ENCODE results near the gene FAM20B. TPM values are rescaled to one million over a fixed set of nuclear protein-coding genes. Genes with fewer than 3 reads are reported as not detected.

FAM20B gene
- total and polyA plus RNA-seq, 4 donors = 3.1 to 39.8 (median 13.6) TPM

- Histone ChIP-seq H3K4me1 (ENCODE audit: control insufficient read depth in 4 of 4, insufficient read depth in 4 of 4, low read length in 3 of 4) (peaks cover 0 to 13% (median 5%) of the 10 kb centered on the region in 4 donors), H3K4me3 (ENCODE audit: low read depth in 1 of 3, low read length in 3 of 3) (no peak overlapping the region), H3K27ac (ENCODE audit: low read depth in 1 of 2, low read length in 2 of 2) (no peak overlapping the region), H3K9me3 (ENCODE audit: control insufficient read depth in 4 of 4, low read length in 3 of 4) (no peaks in the 10 kb centered on the region), H3K9ac (ENCODE audit: low read depth in 1 of 2, low read length in 2 of 2) (no peak overlapping the region), H3K36me3 (ENCODE audit: control insufficient read depth in 4 of 4, insufficient read depth in 3 of 4, low read depth in 1 of 4, low read length in 3 of 4) (no peaks in the 10 kb centered on the region), H3K27me3 (ENCODE audit: control insufficient read depth in 4 of 4, insufficient read depth in 4 of 4, low read length in 3 of 4) (no peaks in the 10 kb centered on the region)
- DNase-seq (ENCODE audit: low spot score) = no peak
- 45% methylated on average over 6 of the region's 6 CpGs for WGBS
- TF ChIP-seq TAF1 (conservative IDR thresholded peaks at IDR 0.05) (no peak), ZBTB33 (IDR thresholded peaks at IDR 0.05) (no peak), MAX (IDR thresholded peaks at IDR 0.05) (no peak), RXRA (IDR thresholded peaks at IDR 0.05) (no peak), FOXA2 (IDR thresholded peaks at IDR 0.05) (no peak), YY1 (IDR thresholded peaks at IDR 0.05) (no peak), GABPA (IDR thresholded peaks at IDR 0.05 in 1 of 2, conservative IDR thresholded peaks at IDR 0.05 in 1 of 2) (no peak), JUND (IDR thresholded peaks at IDR 0.05) (no peak), NR2F2 (IDR thresholded peaks at IDR 0.05) (no peak), EGR1 (IDR thresholded peaks at IDR 0.05; ENCODE audit: low read depth in 2 of 2) (no peak), CTCF (IDR thresholded peaks at IDR 0.05; ENCODE audit: low read depth, low read length, missing input control) (no peak), HNF4G (IDR thresholded peaks at IDR 0.05) (no peak), REST (IDR thresholded peaks at IDR 0.05) (no peak), FOXA1 (IDR thresholded peaks at IDR 0.05) (no peak), SP1 (IDR thresholded peaks at IDR 0.05) (no peak), ATF3 (IDR thresholded peaks at IDR 0.05) (no peak), HNF4A (conservative IDR thresholded peaks at IDR 0.05) (no peak), RAD21 (IDR thresholded peaks at IDR 0.05) (no peak)
Observed at GRCh38 chr1:179021873-179022272, 3.8 kb upstream of the FAM20B start.

All from liver (tissue), 9 donors.